ENCODE results near the gene TEX19.
A peak's percentile ranks its signal among the peaks of the same experiment; 100 is the strongest.

TEX19 gene

DNA sequence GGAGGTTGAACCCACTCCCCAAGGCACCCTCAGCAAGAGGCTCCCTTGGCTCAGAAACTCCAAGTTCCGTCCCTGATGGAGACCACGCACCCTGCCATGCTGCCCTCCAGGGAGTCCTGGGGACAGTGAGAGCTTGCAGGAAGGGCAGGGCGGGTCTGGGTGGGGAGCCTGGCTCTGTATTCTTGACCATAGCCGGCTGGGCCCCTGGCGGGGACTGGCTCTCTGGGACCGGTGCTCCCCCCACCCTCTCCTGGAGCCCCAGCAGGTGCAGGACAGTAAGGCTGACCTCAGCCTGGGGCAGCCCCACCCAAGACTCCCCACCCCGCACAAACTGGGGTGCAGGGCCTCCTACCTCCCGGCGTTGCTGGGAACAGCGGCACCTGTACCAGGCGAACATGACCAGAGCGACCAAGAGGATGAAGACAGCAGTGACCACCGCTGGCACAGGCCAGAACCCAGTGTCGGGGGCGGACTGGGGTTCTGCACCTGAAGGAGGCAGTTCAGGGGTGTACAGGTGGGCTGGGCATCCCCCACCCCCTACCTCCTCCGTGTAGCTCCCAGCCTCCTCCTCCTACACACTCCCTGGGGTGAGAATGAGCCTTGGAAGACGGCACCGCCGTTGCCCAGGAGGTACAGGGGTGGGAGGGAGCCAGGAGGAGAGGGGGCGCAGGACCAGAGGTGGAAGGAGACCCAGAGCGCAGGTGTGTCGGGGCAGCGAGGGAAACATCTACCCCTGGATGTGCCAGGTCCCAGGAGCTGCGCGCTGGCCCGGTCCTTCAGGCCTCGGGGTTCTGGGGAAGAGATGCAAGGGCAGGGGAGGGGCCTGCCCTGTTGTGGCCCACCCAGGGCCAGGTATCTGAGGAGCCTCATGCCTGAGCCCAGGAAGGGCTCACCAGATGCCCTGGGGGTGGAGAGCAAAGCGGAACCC lies 36.3 kb upstream of the TEX19 start:
- Histone ChIP-seq H3K27ac (ENCODE audit: low read depth in 2 of 2, low read length in 2 of 2) (no peak overlapping the region), H3K27me3 (ENCODE audit: control insufficient read depth in 2 of 2, insufficient read depth in 2 of 2, low read length in 2 of 2) (no peaks in the 10 kb centered on the region), H3K36me3 (ENCODE audit: control insufficient read depth in 2 of 2, insufficient read depth in 2 of 2, low read length in 2 of 2) (no peaks in the 10 kb centered on the region), H3K4me3 (ENCODE audit: low read length in 2 of 2) (no peak overlapping the region), H3K4me1 (ENCODE audit: control insufficient read depth in 2 of 2, insufficient read depth in 2 of 2, low read length in 2 of 2) (peaks cover 4 to 21% of the 10 kb centered on the region in 2 donors), H3K9me3 (ENCODE audit: control insufficient read depth in 2 of 2, low read length in 2 of 2) (no peaks in the 10 kb centered on the region), H3K9ac (ENCODE audit: low read depth in 1 of 2, low read length in 2 of 2) (no peak overlapping the region)

DNA sequence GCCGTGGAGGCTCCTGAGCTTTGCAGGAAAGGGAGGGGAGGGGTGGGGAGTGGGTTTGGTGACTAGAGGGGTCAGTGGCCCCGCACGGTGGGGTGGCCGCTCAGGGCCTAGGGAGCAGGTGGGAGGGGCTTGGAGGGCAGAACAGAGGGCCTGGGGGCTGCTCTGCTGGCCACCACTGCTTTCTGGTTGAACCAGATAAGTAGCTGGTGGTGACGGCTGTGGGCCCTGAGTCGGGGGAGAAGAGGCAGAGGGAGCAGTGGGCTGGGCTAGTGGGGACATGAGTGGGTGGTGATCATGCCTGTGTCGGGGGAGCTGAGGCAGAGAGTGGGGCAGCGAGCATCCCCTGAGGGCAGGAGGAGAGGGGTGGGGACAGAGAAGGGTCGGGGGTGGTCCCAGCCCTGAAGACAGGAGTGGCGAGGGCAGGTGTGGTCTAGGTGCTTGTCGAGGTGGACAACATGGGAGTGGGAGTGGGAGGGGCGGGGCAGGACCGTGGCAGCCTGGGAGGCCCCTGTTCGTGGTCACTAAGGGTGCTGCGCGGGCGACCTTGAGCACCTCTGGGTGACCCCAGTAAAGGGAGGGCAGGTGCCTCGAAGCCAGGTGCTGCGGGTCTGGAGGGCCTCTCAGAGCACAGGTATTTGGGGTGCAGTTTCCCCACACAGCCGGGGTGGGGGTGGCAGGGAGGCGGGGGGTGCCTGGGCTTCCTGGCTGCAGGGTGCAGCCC lies 35.4 kb upstream of the TEX19 start:
- H3K27me3 ChIP-seq (ENCODE audit: control insufficient read depth in 2 of 2, insufficient read depth in 2 of 2, low read length in 2 of 2) = no peaks in the 10 kb centered on the region
- H3K9ac ChIP-seq (ENCODE audit: low read depth in 1 of 2, low read length in 2 of 2) = no peak overlapping the region
- peaks cover 12 to 29% of the 10 kb centered on the region in 2 donors for H3K4me1 ChIP-seq (ENCODE audit: control insufficient read depth in 2 of 2, insufficient read depth in 2 of 2, low read length in 2 of 2)
- H3K4me3 ChIP-seq (ENCODE audit: low read length in 2 of 2) = no peak overlapping the region
- no peak overlapping the region for H3K27ac ChIP-seq (ENCODE audit: low read depth in 2 of 2, low read length in 2 of 2)
- no peaks in the 10 kb centered on the region for H3K36me3 ChIP-seq (ENCODE audit: control insufficient read depth in 2 of 2, insufficient read depth in 2 of 2, low read length in 2 of 2)
- no peaks in the 10 kb centered on the region for H3K9me3 ChIP-seq (ENCODE audit: control insufficient read depth in 2 of 2, low read length in 2 of 2)

DNA sequence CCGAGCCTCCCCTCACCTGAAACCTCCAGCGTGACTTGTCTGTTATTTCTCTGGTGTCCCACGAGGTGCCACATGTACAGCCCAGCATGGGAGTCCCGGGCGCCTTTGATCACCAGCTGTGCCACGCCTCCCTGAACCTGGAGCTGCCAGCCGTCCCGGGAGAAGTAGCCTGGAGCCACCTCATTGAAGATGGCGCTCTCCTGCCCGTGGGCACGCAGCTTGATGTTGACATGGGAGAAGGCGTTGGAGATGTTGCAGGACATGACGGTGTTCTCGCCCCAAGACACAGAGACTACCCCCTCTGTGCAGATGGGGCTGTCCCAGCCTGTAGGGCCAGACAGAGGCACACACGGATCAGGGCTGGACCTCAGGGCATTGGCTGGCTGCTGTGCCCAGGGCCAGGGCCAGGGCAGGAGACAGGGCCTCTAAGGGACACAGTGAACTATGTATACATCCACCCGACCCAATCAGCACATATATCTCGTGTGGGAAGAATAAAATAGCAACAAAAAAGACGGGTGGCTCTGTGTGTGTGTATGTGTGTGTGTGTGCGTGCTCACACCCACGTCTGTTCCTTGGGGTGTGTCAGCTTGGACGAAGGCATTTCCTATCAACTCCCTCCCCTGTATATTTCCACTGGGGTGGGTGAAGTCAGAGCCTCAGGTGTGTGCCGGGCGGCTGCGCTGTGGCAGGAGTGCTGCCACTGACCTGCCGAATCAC lies 34.3 kb upstream of the TEX19 start:
- Histone ChIP-seq H3K27ac (ENCODE audit: low read depth in 2 of 2, low read length in 2 of 2) (peak overlapping the region; percentile 52 to 62), H3K36me3 (ENCODE audit: control insufficient read depth in 2 of 2, insufficient read depth in 2 of 2, low read length in 2 of 2) (no peaks in the 10 kb centered on the region), H3K9ac (ENCODE audit: low read depth in 1 of 2, low read length in 2 of 2) (peak overlapping the region in 1 of 2 donors; percentile 55), H3K4me3 (ENCODE audit: low read length in 2 of 2) (no peak overlapping the region), H3K27me3 (ENCODE audit: control insufficient read depth in 2 of 2, insufficient read depth in 2 of 2, low read length in 2 of 2) (no peaks in the 10 kb centered on the region), H3K9me3 (ENCODE audit: control insufficient read depth in 2 of 2, low read length in 2 of 2) (no peaks in the 10 kb centered on the region), H3K4me1 (ENCODE audit: control insufficient read depth in 2 of 2, insufficient read depth in 2 of 2, low read length in 2 of 2) (peaks cover 21 to 40% of the 10 kb centered on the region in 2 donors)

DNA sequence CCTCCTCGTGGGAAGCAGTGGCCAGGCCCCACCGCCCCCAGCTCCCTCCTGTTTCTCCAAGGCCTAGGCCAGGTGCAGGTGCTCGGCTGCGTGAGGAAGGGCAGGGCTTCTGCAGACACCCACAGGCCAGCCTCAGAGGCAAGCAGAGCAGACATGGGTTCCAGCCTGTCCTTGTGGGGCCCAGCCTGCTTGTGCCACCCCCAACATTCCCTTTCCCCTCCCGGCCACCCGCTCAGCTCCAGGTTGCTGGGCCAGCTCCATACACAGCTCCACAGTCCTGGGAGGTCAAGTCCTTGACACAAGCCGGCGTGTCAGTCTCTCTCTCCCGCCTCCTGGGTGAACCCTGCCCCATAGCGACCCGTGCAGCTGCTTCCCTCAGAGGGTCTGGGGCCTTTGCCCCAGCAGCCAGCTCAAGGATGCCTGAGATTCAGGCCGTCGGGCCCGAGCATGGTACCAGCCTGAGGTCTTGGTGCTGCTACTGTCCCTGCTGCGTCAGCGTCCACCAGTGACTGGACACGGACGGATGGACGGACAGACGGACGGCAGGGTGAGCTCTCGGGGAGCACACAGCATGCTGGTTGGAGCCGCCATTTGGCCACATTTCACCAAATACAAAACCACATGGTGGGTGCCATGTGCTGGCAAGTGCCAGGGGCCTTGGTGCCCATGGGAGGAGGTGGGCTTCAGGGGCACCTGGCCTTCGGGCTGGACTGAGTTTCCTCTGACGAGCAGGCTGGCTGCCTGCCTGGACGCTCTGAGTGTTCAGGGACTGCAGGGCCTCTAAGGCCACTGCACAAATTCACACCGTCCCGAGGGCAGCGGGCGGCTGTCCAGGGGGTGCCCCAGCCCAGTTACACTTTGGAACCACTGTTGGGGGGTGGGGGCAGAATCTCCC lies 33.5 kb upstream of the TEX19 start:
- H3K4me1 ChIP-seq (ENCODE audit: control insufficient read depth in 2 of 2, insufficient read depth in 2 of 2, low read length in 2 of 2) = peaks cover 29 to 48% of the 10 kb centered on the region in 2 donors
- peak overlapping the region; percentile 52 to 62 for H3K27ac ChIP-seq (ENCODE audit: low read depth in 2 of 2, low read length in 2 of 2)
- H3K27me3 ChIP-seq (ENCODE audit: control insufficient read depth in 2 of 2, insufficient read depth in 2 of 2, low read length in 2 of 2) = no peaks in the 10 kb centered on the region
- no peaks in the 10 kb centered on the region for H3K36me3 ChIP-seq (ENCODE audit: control insufficient read depth in 2 of 2, insufficient read depth in 2 of 2, low read length in 2 of 2)
- H3K9ac ChIP-seq (ENCODE audit: low read depth in 1 of 2, low read length in 2 of 2) = peak overlapping the region in 1 of 2 donors; percentile 55
- no peak overlapping the region for H3K4me3 ChIP-seq (ENCODE audit: low read length in 2 of 2)
- H3K9me3 ChIP-seq (ENCODE audit: control insufficient read depth in 2 of 2, low read length in 2 of 2) = no peaks in the 10 kb centered on the region

DNA sequence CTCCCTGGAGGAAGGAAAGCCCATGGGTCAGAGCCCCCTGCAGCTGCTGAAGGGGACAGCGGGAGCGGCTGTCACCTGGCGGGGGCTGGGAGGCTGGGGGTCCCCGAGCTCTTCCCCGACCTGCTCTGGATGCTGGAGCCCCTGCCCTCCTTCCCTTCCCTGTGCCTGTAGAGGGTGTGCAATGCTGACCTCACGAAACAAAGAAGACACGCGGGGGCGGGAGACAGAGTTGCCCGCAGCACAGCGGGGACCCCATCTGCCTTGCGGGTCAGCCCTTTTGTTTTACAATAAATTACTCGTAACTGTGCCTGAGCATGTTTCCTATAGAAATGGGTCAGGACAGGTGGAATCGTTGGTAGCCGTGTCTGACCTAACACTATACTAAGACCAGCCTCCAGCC lies 31.8 kb upstream of the TEX19 start:
- H3K27me3 ChIP-seq (ENCODE audit: control insufficient read depth in 2 of 2, insufficient read depth in 2 of 2, low read length in 2 of 2) = peaks cover 0 to 5% of the 10 kb centered on the region in 2 donors
- no peak overlapping the region for H3K27ac ChIP-seq (ENCODE audit: low read depth in 2 of 2, low read length in 2 of 2)
- H3K4me1 ChIP-seq (ENCODE audit: control insufficient read depth in 2 of 2, insufficient read depth in 2 of 2, low read length in 2 of 2) = peaks cover 42 to 65% of the 10 kb centered on the region in 2 donors
- no peaks in the 10 kb centered on the region for H3K36me3 ChIP-seq (ENCODE audit: control insufficient read depth in 2 of 2, insufficient read depth in 2 of 2, low read length in 2 of 2)
- H3K4me3 ChIP-seq (ENCODE audit: low read length in 2 of 2) = no peak overlapping the region
- H3K9me3 ChIP-seq (ENCODE audit: control insufficient read depth in 2 of 2, low read length in 2 of 2) = no peaks in the 10 kb centered on the region
- H3K9ac ChIP-seq (ENCODE audit: low read depth in 1 of 2, low read length in 2 of 2) = no peak overlapping the region

DNA sequence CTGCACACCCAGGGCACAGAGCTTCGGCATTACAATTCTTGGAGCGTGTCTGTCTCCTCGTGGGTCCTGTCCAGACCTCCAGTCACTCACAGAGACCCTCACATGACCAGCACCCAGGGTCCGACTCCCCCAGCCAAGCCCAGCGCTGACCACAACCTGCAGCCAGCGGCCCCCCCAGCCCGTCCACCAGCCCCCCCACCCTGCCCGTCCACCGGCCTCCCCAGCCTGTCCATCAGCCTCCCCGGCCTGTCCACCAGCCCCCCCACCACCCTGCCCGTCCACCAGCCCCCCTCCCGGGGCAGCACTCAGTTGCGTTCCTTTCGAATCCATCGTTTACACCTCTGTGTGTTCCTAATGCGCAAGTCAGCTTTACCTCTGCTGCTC lies 31.3 kb upstream of the TEX19 start:
- peaks cover under 1 to 5% of the 10 kb centered on the region in 2 donors for H3K27me3 ChIP-seq (ENCODE audit: control insufficient read depth in 2 of 2, insufficient read depth in 2 of 2, low read length in 2 of 2)
- peak overlapping the region; percentile 21 to 31 for H3K4me3 ChIP-seq (ENCODE audit: low read length in 2 of 2)
- no peaks in the 10 kb centered on the region for H3K36me3 ChIP-seq (ENCODE audit: control insufficient read depth in 2 of 2, insufficient read depth in 2 of 2, low read length in 2 of 2)
- H3K4me1 ChIP-seq (ENCODE audit: control insufficient read depth in 2 of 2, insufficient read depth in 2 of 2, low read length in 2 of 2) = peaks cover 46 to 70% of the 10 kb centered on the region in 2 donors
- H3K9ac ChIP-seq (ENCODE audit: low read depth in 1 of 2, low read length in 2 of 2) = peak overlapping the region in 1 of 2 donors; percentile 68
- peak overlapping the region; percentile 88 to 91 for H3K27ac ChIP-seq (ENCODE audit: low read depth in 2 of 2, low read length in 2 of 2)
- no peaks in the 10 kb centered on the region for H3K9me3 ChIP-seq (ENCODE audit: control insufficient read depth in 2 of 2, low read length in 2 of 2)

DNA sequence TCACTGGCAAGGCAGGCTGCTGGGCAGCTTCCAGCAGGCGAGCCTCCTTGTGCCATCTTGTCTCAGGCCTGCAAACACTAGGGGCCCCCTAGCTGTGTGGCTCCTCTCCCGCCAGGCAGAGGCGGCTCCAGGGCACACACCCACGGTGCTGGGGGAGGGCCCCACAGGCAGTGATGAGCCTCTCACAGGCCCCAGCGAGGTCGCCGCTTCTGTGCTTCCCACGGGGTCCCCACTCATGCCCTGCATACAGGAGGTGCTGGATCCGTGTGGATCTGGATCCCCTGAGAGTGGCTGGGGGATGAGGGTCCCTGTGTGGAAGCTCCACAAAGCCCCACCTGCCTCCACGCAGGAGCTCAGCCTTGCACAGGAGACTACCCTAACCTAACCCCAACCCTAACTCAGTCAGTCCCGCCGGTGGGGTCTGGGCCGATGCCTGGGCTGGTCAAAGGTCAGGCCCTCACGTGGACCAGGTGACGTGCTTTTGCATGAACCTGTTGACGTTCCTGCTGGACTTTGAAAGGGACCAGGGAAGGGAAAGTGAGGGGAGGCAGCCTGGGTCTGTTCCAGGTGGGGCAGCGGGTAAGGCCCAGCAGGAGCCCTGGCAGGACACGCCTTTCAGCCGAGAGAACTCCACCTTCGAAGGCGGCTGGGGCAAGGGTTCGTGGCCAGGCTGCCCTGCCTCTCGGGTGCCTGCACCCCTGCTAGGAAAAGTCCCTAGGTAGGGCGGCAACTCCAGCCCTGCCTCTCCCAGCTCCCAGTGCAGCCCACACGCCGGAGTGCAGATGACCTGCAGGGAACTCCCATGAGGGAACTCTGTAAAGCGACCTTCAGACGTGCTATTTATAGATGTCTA lies 30.7 kb upstream of the TEX19 start:
- Histone ChIP-seq H3K4me1 (ENCODE audit: control insufficient read depth in 2 of 2, insufficient read depth in 2 of 2, low read length in 2 of 2) (peaks cover 51 to 74% of the 10 kb centered on the region in 2 donors), H3K36me3 (ENCODE audit: control insufficient read depth in 2 of 2, insufficient read depth in 2 of 2, low read length in 2 of 2) (no peaks in the 10 kb centered on the region), H3K27me3 (ENCODE audit: control insufficient read depth in 2 of 2, insufficient read depth in 2 of 2, low read length in 2 of 2) (peaks cover 4 to 5% of the 10 kb centered on the region in 2 donors), H3K9ac (ENCODE audit: low read depth in 1 of 2, low read length in 2 of 2) (peak overlapping the region; percentile 32 to 68), H3K4me3 (ENCODE audit: low read length in 2 of 2) (peak overlapping the region; percentile 21 to 31), H3K9me3 (ENCODE audit: control insufficient read depth in 2 of 2, low read length in 2 of 2) (no peaks in the 10 kb centered on the region), H3K27ac (ENCODE audit: low read depth in 2 of 2, low read length in 2 of 2) (peak overlapping the region; percentile 88 to 91)

DNA sequence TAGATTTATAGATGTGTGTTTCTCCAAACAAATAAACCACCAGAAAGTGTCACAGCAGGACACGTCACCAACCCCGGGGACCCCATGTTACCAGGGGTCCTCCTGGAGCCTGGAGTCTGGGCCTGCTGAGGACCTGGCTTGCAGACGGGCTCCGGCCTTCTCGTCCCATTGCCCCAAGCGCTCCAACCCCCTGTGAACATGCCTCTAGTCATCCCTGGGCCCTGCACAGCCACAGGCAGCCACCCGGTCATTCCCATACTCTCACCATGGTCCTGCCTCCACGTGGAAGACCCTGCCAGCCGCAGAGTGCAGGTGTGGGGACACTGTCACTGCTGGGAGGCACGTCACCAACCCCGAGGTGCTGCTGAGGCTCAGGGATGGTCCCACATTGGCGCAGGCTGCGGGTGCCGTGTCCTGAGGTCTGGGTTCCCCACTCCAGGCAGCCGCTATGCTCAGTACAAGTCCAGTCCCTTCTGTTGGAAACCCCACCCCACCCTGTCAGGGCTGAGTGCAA lies 30.0 kb upstream of the TEX19 start:
- peak overlapping the region; percentile 88 to 91 for H3K27ac ChIP-seq (ENCODE audit: low read depth in 2 of 2, low read length in 2 of 2)
- peak overlapping the region; percentile 7 to 31 for H3K4me3 ChIP-seq (ENCODE audit: low read length in 2 of 2)
- H3K27me3 ChIP-seq (ENCODE audit: control insufficient read depth in 2 of 2, insufficient read depth in 2 of 2, low read length in 2 of 2) = peaks cover 4 to 5% of the 10 kb centered on the region in 2 donors
- peak overlapping the region; percentile 41 to 61 for H3K9ac ChIP-seq (ENCODE audit: low read depth in 1 of 2, low read length in 2 of 2)
- H3K9me3 ChIP-seq (ENCODE audit: control insufficient read depth in 2 of 2, low read length in 2 of 2) = no peaks in the 10 kb centered on the region
- H3K4me1 ChIP-seq (ENCODE audit: control insufficient read depth in 2 of 2, insufficient read depth in 2 of 2, low read length in 2 of 2) = peaks cover 51 to 75% of the 10 kb centered on the region in 2 donors
- no peaks in the 10 kb centered on the region for H3K36me3 ChIP-seq (ENCODE audit: control insufficient read depth in 2 of 2, insufficient read depth in 2 of 2, low read length in 2 of 2)
